ENCODE data around the gene ATP6V1G1. TPM values are rescaled to one million over a fixed set of nuclear protein-coding genes. Genes with fewer than 3 reads are reported as not detected.

Gene ATP6V1G1
- total RNA-seq, 1 experiment from 2014 or later, result 90.6 TPM

GRCh38 chr9:114583371-114584155 lies 4.0 kb upstream of the ATP6V1G1 start:
- Histone ChIP-seq H3F3A (ENCODE audit: insufficient read depth, low read depth) (peaks cover 9% of the 10 kb centered on the region; the same call in 1 of the 2 replicates), H3K27ac (no peak overlapping the region), H3K36me3 (ENCODE audit: low read depth) (no peaks in the 10 kb centered on the region), H3K9me3 (ENCODE audit: insufficient read depth, low read depth) (no peaks in the 10 kb centered on the region), H3K27me3 (ENCODE audit: insufficient read depth, low read depth) (no peaks in the 10 kb centered on the region), H4K20me1 (ENCODE audit: insufficient read depth) (peaks cover 3% of the 10 kb centered on the region; the same call in 1 of the 2 replicates), H3K4me2 (no peak overlapping the region), H3K79me2 (ENCODE audit: low read depth) (peaks cover 10% of the 10 kb centered on the region), H2AFZ (no peak overlapping the region), H3K4me3 (no peak overlapping the region), H3K9me2 (ENCODE audit: insufficient read depth) (no peaks in the 10 kb centered on the region), H3K4me1 (replicated peaks; ENCODE audit: insufficient read depth) (peaks cover 25% of the 10 kb centered on the region)
- no TSS peak for BruUV-seq (replicated peaks)
- intact Hi-C loops (cut with micrococcal nuclease; ENCODE audit: unreplicated experiment), result no loop called here
- no peak for DNase-seq
- no peak for TF ChIP-seq CTCF (conservative IDR thresholded peaks at IDR 0.05)
- TF ChIP-seq EZH2 (IDR thresholded peaks at IDR 0.05; ENCODE audit: low read depth), result no peak
- ChIA-PET POLR2A (ENCODE audit: unreplicated experiment) (no interaction called here), CTCF (no interaction called here)

GRCh38 chr9:114588210-114588609 lies 641 bp downstream of the ATP6V1G1 start:
- no peak for DNase-seq
- TF ChIP-seq CTCF (conservative IDR thresholded peaks at IDR 0.05) (no peak), EZH2 (IDR thresholded peaks at IDR 0.05; ENCODE audit: low read depth) (no peak)
- intact Hi-C loops (cut with micrococcal nuclease; ENCODE audit: unreplicated experiment), result no loop called here
- peaks cover 8% of the 10 kb centered on the region for H3F3A ChIP-seq (ENCODE audit: insufficient read depth, low read depth)
- peaks cover 56% of the 10 kb centered on the region for H3K79me2 ChIP-seq (ENCODE audit: low read depth)
- peaks cover 43% of the 10 kb centered on the region for H4K20me1 ChIP-seq (ENCODE audit: insufficient read depth)
- no peaks in the 10 kb centered on the region for H3K9me2 ChIP-seq (ENCODE audit: insufficient read depth)
- peak overlapping the region; percentile 80 for H2AFZ ChIP-seq
- no peaks in the 10 kb centered on the region for H3K27me3 ChIP-seq (ENCODE audit: insufficient read depth, low read depth)
- POLR2A ChIA-PET (ENCODE audit: unreplicated experiment), result interaction anchor here (0.5 to 1.3 kb wide), 5 partner anchors 23 to 937 kb away, joined by 4 to 16 read pairs (median 7); partner anchors contain the start of gene TMEM268
- peaks cover 20% of the 10 kb centered on the region for H3K4me1 ChIP-seq (replicated peaks; ENCODE audit: insufficient read depth)
- 0 out of 2 replicates have a peak, but pooled peaks cover 1% of the 10 kb centered on the region for H3K36me3 ChIP-seq (ENCODE audit: low read depth)
- peak overlapping the region; percentile 78 for H3K4me3 ChIP-seq
- CTCF ChIA-PET, result interaction anchor here (0.7 to 1.3 kb wide), 2 partner anchors 36 to 84 kb away, joined by 3 to 5 read pairs; no protein-coding TSS in a partner anchor
- H3K9me3 ChIP-seq (ENCODE audit: insufficient read depth, low read depth), result no peaks in the 10 kb centered on the region
- BruUV-seq (replicated peaks), result no TSS peak
- peak overlapping the region; percentile 88 for H3K4me2 ChIP-seq
- H3K27ac ChIP-seq, result peak overlapping the region; percentile 63

GRCh38 chr9:114588651-114589526 lies 1.3 kb downstream of the ATP6V1G1 start:
- Histone ChIP-seq H4K20me1 (ENCODE audit: insufficient read depth) (peaks cover 50% of the 10 kb centered on the region), H3K4me1 (replicated peaks; ENCODE audit: insufficient read depth) (peaks cover 20% of the 10 kb centered on the region), H3K9me3 (ENCODE audit: insufficient read depth, low read depth) (no peaks in the 10 kb centered on the region), H3K27ac (peak overlapping the region; percentile 63), H3F3A (ENCODE audit: insufficient read depth, low read depth) (peaks cover 8% of the 10 kb centered on the region), H3K4me2 (peak overlapping the region; percentile 88), H3K4me3 (peak overlapping the region; percentile 78), H3K9me2 (ENCODE audit: insufficient read depth) (no peaks in the 10 kb centered on the region), H3K27me3 (ENCODE audit: insufficient read depth, low read depth) (no peaks in the 10 kb centered on the region), H2AFZ (no peak overlapping the region), H3K36me3 (ENCODE audit: low read depth) (peaks cover 8% of the 10 kb centered on the region; the same call in 1 of the 2 replicates), H3K79me2 (ENCODE audit: low read depth) (peaks cover 63% of the 10 kb centered on the region)
- TSS peak; percentile 51 for BruUV-seq (replicated peaks)
- TF ChIP-seq EZH2 (IDR thresholded peaks at IDR 0.05; ENCODE audit: low read depth), result no peak
- no peak for TF ChIP-seq CTCF (conservative IDR thresholded peaks at IDR 0.05)
- intact Hi-C loops (cut with micrococcal nuclease; ENCODE audit: unreplicated experiment), result no loop called here
- peak in 1 of 2 experiments; percentile 90 for DNase-seq
- CTCF ChIA-PET, result interaction anchor here (0.5 to 1.3 kb wide), 2 partner anchors 37 to 102 kb away, joined by 3 to 5 read pairs; no protein-coding TSS in a partner anchor
- POLR2A ChIA-PET (ENCODE audit: unreplicated experiment), result interaction anchor here (0.5 to 1.0 kb wide), 3 partner anchors 22 to 936 kb away, joined by 4 to 7 read pairs (median 5); partner anchors contain the start of gene TMEM268

All from PC-9 (cell line).